HEK293 (cell line): Measurements from ENCODE around the gene UPF2.

Experiments
- CTCF ChIA-PET: fragments of 350-600 bp; formaldehyde crosslinking; extraction: SDS; loops from one replicate; lab custom pipeline; 2021; ENCODE audit warnings: antibody characterized with exemption; lab: Yijun Ruan, JAX
- POLR2A ChIA-PET: fragments of 300-600 bp; formaldehyde crosslinking; extraction: SDS; loops from one replicate; lab custom pipeline; 2020; ENCODE audit warnings: antibody characterized with exemption, inconsistent platforms; lab: Yijun Ruan, JAX
- H3K27ac ChIP-seq: fragments of 200-500 bp; sonication (Bioruptor generic); 2 replicates; pipeline ENCODE4 v1.5.1; 2014; ENCODE audit warnings: low read depth, low read length, control low read depth, inconsistent platforms; ENCODE audit errors: extremely low read depth
- H3K36me3 ChIP-seq, 2 experiments: fragments of 200-500 bp in 1 of 2; sonication (Bioruptor generic) in 1 of 2; 1 replicate in 1 of 2; 2 replicates in 1 of 2; pipeline ENCODE4 v1.5.1; 2014 to 2017; ENCODE audit warnings: inconsistent platforms in 2 of 2, low read length in 2 of 2; ENCODE audit not compliant: control insufficient read depth in 2 of 2, insufficient read depth in 1 of 2
- H3K4me1 ChIP-seq: fragments of 200-500 bp; sonication (Bioruptor generic); 2 replicates; pipeline ENCODE4 v1.5.1; 2014; ENCODE audit warnings: mild to moderate bottlenecking, low read length, inconsistent platforms; ENCODE audit not compliant: control insufficient read depth, insufficient read depth
- H3K4me3 ChIP-seq: 2 replicates; pipeline ENCODE4 v1.5.1; 2011; ENCODE audit warnings: low read depth, mild to moderate bottlenecking, control low read depth, low read length, moderate library complexity
- H3K9me3 ChIP-seq: fragments of 200-500 bp; sonication (Bioruptor generic); 2 replicates; pipeline ENCODE4 v1.5.1; 2014; ENCODE audit warnings: low read depth, low read length, inconsistent platforms; ENCODE audit not compliant: control insufficient read depth, insufficient read depth
- GLIS1 ChIP-seq: fragments of 450-650 bp; formaldehyde crosslinking; IDR thresholded peaks from 2 replicates; pipeline ENCODE4 v1.5.1; 2016; ENCODE audit warnings: missing biosample characterization, missing genetic modification characterization
- MZF1 ChIP-seq: fragments of 450-650 bp; formaldehyde crosslinking; IDR thresholded peaks from 2 replicates; pipeline ENCODE4 v1.5.1; 2017; ENCODE audit warnings: missing biosample characterization, missing genetic modification characterization, borderline replicate concordance
- PBX3 ChIP-seq: sonication (generic); formaldehyde crosslinking; IDR thresholded peaks from 2 replicates; pipeline ENCODE4 v1.8.1; 2022; ENCODE audit warnings: mild to moderate bottlenecking, moderate library complexity, missing genetic modification reagents
- REPIN1 ChIP-seq: fragments of 450-650 bp; formaldehyde crosslinking; IDR thresholded peaks from 2 replicates; pipeline ENCODE4 v1.5.1; 2017; ENCODE audit warnings: missing biosample characterization, missing genetic modification characterization, low read depth
- SP2 ChIP-seq: fragments of 450-650 bp; formaldehyde crosslinking; IDR thresholded peaks from 2 replicates; pipeline ENCODE4 v1.5.1; 2016; ENCODE audit warnings: missing biosample characterization, missing genetic modification characterization
- TCF7L2 ChIP-seq: IDR thresholded peaks from 2 replicates; pipeline ENCODE4 v1.6.1; 2011; ENCODE audit warnings: low read depth, mild to moderate bottlenecking, inconsistent platforms, low read length, moderate library complexity, borderline replicate concordance
- ZBTB26 ChIP-seq: fragments of 450-650 bp; formaldehyde crosslinking; optimal IDR thresholded peaks from 2 replicates; pipeline ENCODE3; 2016; ENCODE audit warnings: missing biosample characterization, mild to moderate bottlenecking, missing genetic modification characterization
- ZBTB7A ChIP-seq: fragments of 450-650 bp; formaldehyde crosslinking; IDR thresholded peaks from 2 replicates; pipeline ENCODE4 v1.5.1; 2016; ENCODE audit warnings: low read depth, missing biosample characterization, missing genetic modification characterization
- ZIC2 ChIP-seq: fragments of 450-650 bp; formaldehyde crosslinking; IDR thresholded peaks from 2 replicates; pipeline ENCODE4 v1.5.1; 2016; ENCODE audit warnings: missing biosample characterization, missing genetic modification characterization
- ZNF302 ChIP-seq: fragments of 450-650 bp; formaldehyde crosslinking; IDR thresholded peaks from 2 replicates; pipeline ENCODE4 v1.5.1; 2016; ENCODE audit warnings: missing biosample characterization, missing genetic modification characterization, low read depth
- ZNF350 ChIP-seq: fragments of 450-650 bp; formaldehyde crosslinking; IDR thresholded peaks from 2 replicates; pipeline ENCODE4 v1.5.0; 2017; ENCODE audit warnings: missing biosample characterization, mild to moderate bottlenecking, missing genetic modification characterization
- ZNF449 ChIP-seq: fragments of 450-650 bp; formaldehyde crosslinking; IDR thresholded peaks from 2 replicates; pipeline ENCODE4 v1.5.1; 2017; ENCODE audit warnings: missing biosample characterization, mild to moderate bottlenecking, missing genetic modification characterization, moderate library complexity
- ZNF473 ChIP-seq: fragments of 450-650 bp; formaldehyde crosslinking; IDR thresholded peaks from 2 replicates; pipeline ENCODE4 v1.5.1; 2017; ENCODE audit warnings: missing biosample characterization, missing genetic modification characterization
- ZNF501 ChIP-seq: fragments of 450-650 bp; formaldehyde crosslinking; IDR thresholded peaks from 2 replicates; pipeline ENCODE4 v1.5.1; 2016; ENCODE audit warnings: missing biosample characterization, missing genetic modification characterization
- ZNF544 ChIP-seq: fragments of 450-650 bp; formaldehyde crosslinking; IDR thresholded peaks from 2 replicates; pipeline ENCODE4 v1.5.0; 2017; ENCODE audit warnings: missing biosample characterization, missing genetic modification characterization
- ZNF558 ChIP-seq: fragments of 450-650 bp; formaldehyde crosslinking; IDR thresholded peaks from 2 replicates; pipeline ENCODE4 v1.5.1; 2016; ENCODE audit warnings: missing biosample characterization, missing genetic modification characterization
- ZNF600 ChIP-seq: fragments of 450-650 bp; formaldehyde crosslinking; IDR thresholded peaks from 2 replicates; pipeline ENCODE4 v1.5.1; 2016; ENCODE audit warnings: missing biosample characterization, missing genetic modification characterization
- ZNF747 ChIP-seq: fragments of 450-650 bp; formaldehyde crosslinking; IDR thresholded peaks from 2 replicates; pipeline ENCODE4 v1.5.1; 2016; ENCODE audit warnings: missing biosample characterization, missing genetic modification characterization
- ZNF792 ChIP-seq: fragments of 450-650 bp; formaldehyde crosslinking; IDR thresholded peaks from 2 replicates; pipeline ENCODE4 v1.5.1; 2016; ENCODE audit warnings: missing biosample characterization, missing genetic modification characterization
- ZSCAN23 ChIP-seq: fragments of 450-650 bp; formaldehyde crosslinking; IDR thresholded peaks from 2 replicates; pipeline ENCODE4 v1.5.1; 2016; ENCODE audit warnings: missing biosample characterization, missing genetic modification characterization
- ZSCAN30 ChIP-seq: fragments of 450-650 bp; IDR thresholded peaks from 2 replicates; pipeline ENCODE4 v1.5.1; 2018; ENCODE audit warnings: missing biosample characterization, mild to moderate bottlenecking, missing genetic modification characterization, moderate library complexity
- TF ChIP-seq, protein P1 (sequence below): fragments of 450-650 bp; formaldehyde crosslinking; IDR thresholded peaks from 2 replicates; pipeline ENCODE4 v1.5.1; 2017; ENCODE audit warnings: missing biosample characterization, missing genetic modification characterization
- TF ChIP-seq, protein P2 (sequence below): fragments of 450-650 bp; formaldehyde crosslinking; IDR thresholded peaks from 2 replicates; pipeline ENCODE4 v1.5.1; 2016; ENCODE audit warnings: missing biosample characterization, missing genetic modification characterization, borderline replicate concordance

UPF2 gene

GRCh38 chr10:11930312-11930978, 112.2 kb downstream of the UPF2 start:
- ChIA-PET POLR2A (no interaction called here), CTCF (interaction anchor here (0.9 to 1.7 kb wide), 3 partner anchors 49 to 148 kb away, joined by 3 to 11 read pairs (median 4); no protein-coding TSS in a partner anchor)
- Histone ChIP-seq H3K36me3 (peaks cover 16 to 74% of the 10 kb centered on the region in 2 experiments), H3K4me3 (no peak overlapping the region), H3K9me3 (no peaks in the 10 kb centered on the region), H3K4me1 (no peaks in the 10 kb centered on the region), H3K27ac (no peak overlapping the region)
- no peak for TF ChIP-seq ZNF747 (tag by site-specific recombination)
- no peak for TF ChIP-seq ZNF302
- no peak for TF ChIP-seq GLIS1 (tag by site-specific recombination)
- TF ChIP-seq, protein P1, sequence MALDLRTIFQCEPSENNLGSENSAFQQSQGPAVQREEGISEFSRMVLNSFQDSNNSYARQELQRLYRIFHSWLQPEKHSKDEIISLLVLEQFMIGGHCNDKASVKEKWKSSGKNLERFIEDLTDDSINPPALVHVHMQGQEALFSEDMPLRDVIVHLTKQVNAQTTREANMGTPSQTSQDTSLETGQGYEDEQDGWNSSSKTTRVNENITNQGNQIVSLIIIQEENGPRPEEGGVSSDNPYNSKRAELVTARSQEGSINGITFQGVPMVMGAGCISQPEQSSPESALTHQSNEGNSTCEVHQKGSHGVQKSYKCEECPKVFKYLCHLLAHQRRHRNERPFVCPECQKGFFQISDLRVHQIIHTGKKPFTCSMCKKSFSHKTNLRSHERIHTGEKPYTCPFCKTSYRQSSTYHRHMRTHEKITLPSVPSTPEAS (tag by site-specific recombination) = no peak
- no peak for TF ChIP-seq ZNF501 (tag by site-specific recombination)
- no peak for TF ChIP-seq ZNF600 (tag by site-specific recombination)
- TF ChIP-seq SP2 (tag by site-specific recombination) = no peak
- no peak for TF ChIP-seq ZNF350
- no peak for TF ChIP-seq ZNF558 (tag by site-specific recombination)
- no peak for TF ChIP-seq ZNF544 (tag by site-specific recombination)
- no peak for TF ChIP-seq ZIC2 (tag by site-specific recombination)
- no peak for TF ChIP-seq ZNF473 (tag by site-specific recombination)
- TF ChIP-seq ZNF449 (tag by site-specific recombination) = no peak
- TF ChIP-seq ZBTB26 = no peak
- no peak for TF ChIP-seq ZSCAN23 (tag by site-specific recombination)
- TF ChIP-seq REPIN1 (tag by site-specific recombination) = no peak
- no peak for TF ChIP-seq ZBTB7A (tag by site-specific recombination)
- TF ChIP-seq ZNF792 (tag by site-specific recombination) = no peak
- TF ChIP-seq MZF1 (tag by site-specific recombination) = no peak

DNA sequence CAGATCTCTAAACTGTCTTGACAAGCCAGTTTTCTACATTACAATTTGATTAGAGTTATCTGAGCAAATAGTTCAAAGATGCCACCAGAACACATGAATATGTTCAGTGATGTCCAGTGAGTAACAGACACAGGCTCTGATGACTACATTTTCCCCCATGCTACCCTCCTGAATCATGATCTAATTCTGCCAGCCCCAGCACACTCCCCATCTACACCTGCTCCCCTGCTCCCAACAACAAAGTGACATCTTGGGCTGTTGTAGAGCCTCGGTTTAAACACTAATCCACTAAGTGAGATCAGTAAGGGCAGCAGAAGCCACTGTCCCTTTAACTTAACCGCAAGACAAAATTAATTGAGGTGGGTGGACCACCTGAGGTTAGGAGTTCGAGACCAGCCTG, 114.9 kb downstream of the UPF2 start:
- Histone ChIP-seq H3K4me3 (no peak overlapping the region), H3K36me3 (peaks cover 22 to 70% of the 10 kb centered on the region in 2 experiments; a peak in 2 of 3 replicates), H3K9me3 (no peaks in the 10 kb centered on the region), H3K4me1 (no peaks in the 10 kb centered on the region), H3K27ac (no peak overlapping the region)
- POLR2A ChIA-PET = no interaction called here
- CTCF ChIA-PET = no interaction called here
- TF ChIP-seq REPIN1 (tag by site-specific recombination) = no peak
- TF ChIP-seq, protein P2, sequence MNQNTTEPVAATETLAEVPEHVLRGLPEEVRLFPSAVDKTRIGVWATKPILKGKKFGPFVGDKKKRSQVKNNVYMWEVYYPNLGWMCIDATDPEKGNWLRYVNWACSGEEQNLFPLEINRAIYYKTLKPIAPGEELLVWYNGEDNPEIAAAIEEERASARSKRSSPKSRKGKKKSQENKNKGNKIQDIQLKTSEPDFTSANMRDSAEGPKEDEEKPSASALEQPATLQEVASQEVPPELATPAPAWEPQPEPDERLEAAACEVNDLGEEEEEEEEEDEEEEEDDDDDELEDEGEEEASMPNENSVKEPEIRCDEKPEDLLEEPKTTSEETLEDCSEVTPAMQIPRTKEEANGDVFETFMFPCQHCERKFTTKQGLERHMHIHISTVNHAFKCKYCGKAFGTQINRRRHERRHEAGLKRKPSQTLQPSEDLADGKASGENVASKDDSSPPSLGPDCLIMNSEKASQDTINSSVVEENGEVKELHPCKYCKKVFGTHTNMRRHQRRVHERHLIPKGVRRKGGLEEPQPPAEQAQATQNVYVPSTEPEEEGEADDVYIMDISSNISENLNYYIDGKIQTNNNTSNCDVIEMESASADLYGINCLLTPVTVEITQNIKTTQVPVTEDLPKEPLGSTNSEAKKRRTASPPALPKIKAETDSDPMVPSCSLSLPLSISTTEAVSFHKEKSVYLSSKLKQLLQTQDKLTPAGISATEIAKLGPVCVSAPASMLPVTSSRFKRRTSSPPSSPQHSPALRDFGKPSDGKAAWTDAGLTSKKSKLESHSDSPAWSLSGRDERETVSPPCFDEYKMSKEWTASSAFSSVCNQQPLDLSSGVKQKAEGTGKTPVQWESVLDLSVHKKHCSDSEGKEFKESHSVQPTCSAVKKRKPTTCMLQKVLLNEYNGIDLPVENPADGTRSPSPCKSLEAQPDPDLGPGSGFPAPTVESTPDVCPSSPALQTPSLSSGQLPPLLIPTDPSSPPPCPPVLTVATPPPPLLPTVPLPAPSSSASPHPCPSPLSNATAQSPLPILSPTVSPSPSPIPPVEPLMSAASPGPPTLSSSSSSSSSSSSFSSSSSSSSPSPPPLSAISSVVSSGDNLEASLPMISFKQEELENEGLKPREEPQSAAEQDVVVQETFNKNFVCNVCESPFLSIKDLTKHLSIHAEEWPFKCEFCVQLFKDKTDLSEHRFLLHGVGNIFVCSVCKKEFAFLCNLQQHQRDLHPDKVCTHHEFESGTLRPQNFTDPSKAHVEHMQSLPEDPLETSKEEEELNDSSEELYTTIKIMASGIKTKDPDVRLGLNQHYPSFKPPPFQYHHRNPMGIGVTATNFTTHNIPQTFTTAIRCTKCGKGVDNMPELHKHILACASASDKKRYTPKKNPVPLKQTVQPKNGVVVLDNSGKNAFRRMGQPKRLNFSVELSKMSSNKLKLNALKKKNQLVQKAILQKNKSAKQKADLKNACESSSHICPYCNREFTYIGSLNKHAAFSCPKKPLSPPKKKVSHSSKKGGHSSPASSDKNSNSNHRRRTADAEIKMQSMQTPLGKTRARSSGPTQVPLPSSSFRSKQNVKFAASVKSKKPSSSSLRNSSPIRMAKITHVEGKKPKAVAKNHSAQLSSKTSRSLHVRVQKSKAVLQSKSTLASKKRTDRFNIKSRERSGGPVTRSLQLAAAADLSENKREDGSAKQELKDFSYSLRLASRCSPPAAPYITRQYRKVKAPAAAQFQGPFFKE (tag by site-specific recombination) = no peak
- TF ChIP-seq ZSCAN30 = no peak
- TF ChIP-seq TCF7L2 = no peak
- no peak for TF ChIP-seq PBX3
